ENCODE measurements around the gene TRIM29. TPM values are rescaled to one million over a fixed set of nuclear protein-coding genes. Genes with fewer than 3 reads are reported as not detected.

Gene TRIM29
- total and polyA plus RNA-seq, 10 of the 15 experiments (the other 5 are each of a cell fraction or from before 2014, with no cell fraction given) = 0.08 to 0.67 (median 0.26) TPM; not detected in 5

GRCh38 chr11:120181376-120181975, 43.6 kb upstream of the TRIM29 start:
- no peak for FAIRE-seq
- in situ Hi-C loops (cut with MboI) = no loop called here
- H3K4me3 ChIP-seq = no peak overlapping the region
- H3K36me3 ChIP-seq (ENCODE audit: control insufficient read depth in 2 of 2, insufficient read depth in 2 of 2, low read length in 1 of 2) = no peaks in the 10 kb centered on the region
- SMC1A ChIA-PET (ENCODE audit: uncharacterized antibody, unreplicated experiment) = interaction anchor here (0.8 kb wide), 1 partner anchor 48 kb away, joined by 3 read pairs; no protein-coding TSS in a partner anchor
- no peak overlapping the region for H3K4me2 ChIP-seq (ENCODE audit: control insufficient read depth, insufficient read depth)
- H3K9me3 ChIP-seq (replicated peaks; ENCODE audit: control insufficient read depth, insufficient read depth, low read length) = no peaks in the 10 kb centered on the region
- CTCF ChIA-PET = interaction anchor here (1.1 to 3.0 kb wide), 4 partner anchors 9 to 122 kb away, joined by 3 to 12 read pairs (median 6); no protein-coding TSS in a partner anchor
- no peaks in the 10 kb centered on the region for H3K79me2 ChIP-seq (ENCODE audit: control insufficient read depth, insufficient read depth, low read length)
- H3K4me1 ChIP-seq (ENCODE audit: control insufficient read depth, insufficient read depth, low read length) = peaks cover 3% of the 10 kb centered on the region
- POLR2A ChIA-PET = interaction anchor here (1.5 kb wide), 1 partner anchor 9 kb away, joined by 4 read pairs; no protein-coding TSS in a partner anchor
- intact Hi-C loops (cut with micrococcal nuclease; ENCODE audit: unreplicated experiment) = no loop called here
- H3K27me3 ChIP-seq (replicated peaks in 1 of 2; ENCODE audit: control insufficient read depth in 2 of 2, insufficient read depth in 2 of 2, low read length in 1 of 2) = peaks cover 0 to 3% of the 10 kb centered on the region in 2 experiments; a peak in 2 of 4 replicates
- no peak overlapping the region for H3K9ac ChIP-seq (ENCODE audit: control insufficient read depth, insufficient read depth, low read length)
- RAD21 ChIA-PET (ENCODE audit: unreplicated experiment) = interaction anchor here (1.1 kb wide), 1 partner anchor 48 kb away, joined by 3 read pairs; no protein-coding TSS in a partner anchor
- no peak for TF ChIP-seq RFX5 (IDR thresholded peaks at IDR 0.05; ENCODE audit: low read depth, low read length)
- no peak for TF ChIP-seq ZBTB11 (CRISPR knock-in tag; IDR thresholded peaks at IDR 0.05)
- TF ChIP-seq NFIC (IDR thresholded peaks at IDR 0.05; ENCODE audit: low read depth, low read length) = no peak
- TF ChIP-seq ZNF274 (IDR thresholded peaks at IDR 0.05; ENCODE audit: insufficient read depth, insufficient read length) = no peak
- no peak for TF ChIP-seq JUND (IDR thresholded peaks at IDR 0.05; ENCODE audit: low read depth, low read length)
- no peak for TF ChIP-seq ZBTB33 (IDR thresholded peaks at IDR 0.05)
- TF ChIP-seq CBX5 (IDR thresholded peaks at IDR 0.05; ENCODE audit: low read depth) = no peak
- no peak for TF ChIP-seq GABPA (IDR thresholded peaks at IDR 0.05; ENCODE audit: low read depth)
- TF ChIP-seq HCFC1 (IDR thresholded peaks at IDR 0.05; ENCODE audit: low read length) = no peak
- TF ChIP-seq, protein P1, sequence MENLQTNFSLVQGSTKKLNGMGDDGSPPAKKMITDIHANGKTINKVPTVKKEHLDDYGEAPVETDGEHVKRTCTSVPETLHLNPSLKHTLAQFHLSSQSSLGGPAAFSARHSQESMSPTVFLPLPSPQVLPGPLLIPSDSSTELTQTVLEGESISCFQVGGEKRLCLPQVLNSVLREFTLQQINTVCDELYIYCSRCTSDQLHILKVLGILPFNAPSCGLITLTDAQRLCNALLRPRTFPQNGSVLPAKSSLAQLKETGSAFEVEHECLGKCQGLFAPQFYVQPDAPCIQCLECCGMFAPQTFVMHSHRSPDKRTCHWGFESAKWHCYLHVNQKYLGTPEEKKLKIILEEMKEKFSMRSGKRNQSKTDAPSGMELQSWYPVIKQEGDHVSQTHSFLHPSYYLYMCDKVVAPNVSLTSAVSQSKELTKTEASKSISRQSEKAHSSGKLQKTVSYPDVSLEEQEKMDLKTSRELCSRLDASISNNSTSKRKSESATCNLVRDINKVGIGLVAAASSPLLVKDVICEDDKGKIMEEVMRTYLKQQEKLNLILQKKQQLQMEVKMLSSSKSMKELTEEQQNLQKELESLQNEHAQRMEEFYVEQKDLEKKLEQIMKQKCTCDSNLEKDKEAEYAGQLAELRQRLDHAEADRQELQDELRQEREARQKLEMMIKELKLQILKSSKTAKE (IDR thresholded peaks at IDR 0.05; ENCODE audit: low read depth, poor library complexity, severe bottlenecking) = no peak
- TF ChIP-seq ZNF207 (IDR thresholded peaks at IDR 0.05; ENCODE audit: borderline replicate concordance) = no peak
- no peak for TF ChIP-seq PML (IDR thresholded peaks at IDR 0.05; ENCODE audit: low read length)
- no peak for TF ChIP-seq NR2C1 (IDR thresholded peaks at IDR 0.05)
- 19% methylated on average over 10 of the region's 10 CpGs for WGBS (ENCODE audit: insufficient coverage, insufficient replicate concordance, low lambda C conversion rate, missing lambda C conversion rate)
- no peak overlapping the region for H2AFZ ChIP-seq (ENCODE audit: control insufficient read depth, low read depth, low read length)
- no peak for DNase-seq (ENCODE audit: low read depth, low spot score)
- H3K27ac ChIP-seq (ENCODE audit: control insufficient read depth, insufficient read depth) = no peak overlapping the region
- no peak for ATAC-seq
- BruUV-seq (replicated peaks) = no TSS peak
- no peaks in the 10 kb centered on the region for H4K20me1 ChIP-seq (ENCODE audit: control insufficient read depth, insufficient read depth)
